Inflammatory macrophage treated with lipopolysaccharide for 4 hours (primary cell): ENCODE measurements around the gene POMGNT2.

Source experiments
- DNase-seq: peaks from one replicate; pipeline ENCODE4 v3.0.0-alpha.2; 2020

POMGNT2 gene

GRCh38 chr3:43105596-43106292 lies at the start of gene POMGNT2:
Gene POMGNT2, minus strand, starts transcription at chr3:43106079. Its CDS starts 24,648 bp downstream, at chr3:43081431.
- DNase-seq, result peak; percentile 82

GRCh38 chr3:43154980-43155379 lies 49.1 kb upstream of the POMGNT2 start:
- no peak for DNase-seq

GRCh38 chr3:43153216-43154083 lies 47.6 kb upstream of the POMGNT2 start:
- no peak for DNase-seq

GRCh38 chr3:43152649-43153048 lies 46.8 kb upstream of the POMGNT2 start:
- DNase-seq, result no peak

GRCh38 chr3:43148033-43148432 lies 42.2 kb upstream of the POMGNT2 start:
- DNase-seq, result no peak

GRCh38 chr3:43146599-43146998 lies 40.7 kb upstream of the POMGNT2 start:
- DNase-seq, result no peak

GRCh38 chr3:43144761-43145490 lies 39.0 kb upstream of the POMGNT2 start:
- no peak for DNase-seq

GRCh38 chr3:43142472-43142871 lies 36.6 kb upstream of the POMGNT2 start:
- no peak for DNase-seq

GRCh38 chr3:43138488-43139231 lies 32.8 kb upstream of the POMGNT2 start:
- no peak for DNase-seq

GRCh38 chr3:43132870-43133636 lies 27.2 kb upstream of the POMGNT2 start:
- no peak for DNase-seq

GRCh38 chr3:43132193-43132592 lies 26.3 kb upstream of the POMGNT2 start:
- no peak for DNase-seq

GRCh38 chr3:43128464-43128863 lies 22.6 kb upstream of the POMGNT2 start:
- DNase-seq, result no peak

- DNase-seq, result no peak
Measured at GRCh38 chr3:43126536-43126935, 20.7 kb upstream of the POMGNT2 start.

- no peak for DNase-seq
Measured at GRCh38 chr3:43123895-43124294, 18.0 kb upstream of the POMGNT2 start.

- no peak for DNase-seq
Measured at GRCh38 chr3:43120937-43121336, 15.1 kb upstream of the POMGNT2 start.

- no peak for DNase-seq
Measured at GRCh38 chr3:43117257-43117656, 11.4 kb upstream of the POMGNT2 start.

GRCh38 chr3:43113671-43114070 lies 7.8 kb upstream of the POMGNT2 start:
- no peak for DNase-seq

- DNase-seq, result no peak
Measured at GRCh38 chr3:43106293-43106628, 382 bp upstream of the POMGNT2 start.

- DNase-seq, result no peak
Measured at GRCh38 chr3:43104660-43105595, 951 bp downstream of the POMGNT2 start.

GRCh38 chr3:43104039-43104438 lies 1.8 kb downstream of the POMGNT2 start:
- DNase-seq, result no peak
